ENCODE data around the gene LCTL. TPM values are rescaled to one million over a fixed set of nuclear protein-coding genes. Genes with fewer than 3 reads are reported as not detected.
"Not testable (repeated sequence)": the region's sequence is repeated elsewhere in the genome, so short reads cannot be mapped to it uniquely, and the experiment has no call there.

LCTL gene
- total RNA-seq, 1 experiment from 2014 or later: 0.10 TPM

- no peak for DNase-seq (ENCODE audit: low spot score)
Measured at GRCh38 chr15:66564136-66565041, 1.4 kb downstream of the LCTL start.

GRCh38 chr15:66563566-66564110 lies 2.2 kb downstream of the LCTL start:
- no peak for DNase-seq (ENCODE audit: low spot score)

- DNase-seq (ENCODE audit: low spot score): no peak
Measured at GRCh38 chr15:66563126-66563525, 2.7 kb downstream of the LCTL start.

GRCh38 chr15:66560856-66561525 lies 4.8 kb downstream of the LCTL start:
- no peak for DNase-seq (ENCODE audit: low spot score)

- no peak for DNase-seq (ENCODE audit: low spot score)
Measured at GRCh38 chr15:66558271-66558670, 7.5 kb downstream of the LCTL start.

- no peak for DNase-seq (ENCODE audit: low spot score)
Measured at GRCh38 chr15:66555685-66556084, 10.1 kb downstream of the LCTL start.

- DNase-seq (ENCODE audit: low spot score): no peak
Measured at GRCh38 chr15:66545255-66545654, 20.5 kb downstream of the LCTL start.

- no peak for DNase-seq (ENCODE audit: low spot score)
Measured at GRCh38 chr15:66542896-66543295, 22.9 kb downstream of the LCTL start.

GRCh38 chr15:66535056-66535455 lies 30.7 kb downstream of the LCTL start:
- DNase-seq (ENCODE audit: low spot score): no peak

GRCh38 chr15:66524838-66525237 lies 41.0 kb downstream of the LCTL start:
- DNase-seq (ENCODE audit: low spot score): no peak

GRCh38 chr15:66523926-66524325 lies 41.9 kb downstream of the LCTL start:
- no peak for DNase-seq (ENCODE audit: low spot score)

GRCh38 chr15:66515901-66516322 lies 49.9 kb downstream of the LCTL start:
- DNase-seq (ENCODE audit: low spot score): no peak

GRCh38 chr15:66514586-66514985 lies 51.2 kb downstream of the LCTL start:
- DNase-seq (ENCODE audit: low spot score): no peak

GRCh38 chr15:66508293-66508883 lies 57.4 kb downstream of the LCTL start:
- DNase-seq (ENCODE audit: low spot score): no peak

GRCh38 chr15:66505818-66506217 lies 60.0 kb downstream of the LCTL start:
- no peak for DNase-seq (ENCODE audit: low spot score)

GRCh38 chr15:66505430-66505811 lies 60.4 kb downstream of the LCTL start:
- peak; percentile 16 for DNase-seq (ENCODE audit: low spot score)

- DNase-seq (ENCODE audit: low spot score): peak; percentile 84
Measured at GRCh38 chr15:66504563-66505429, 61.0 kb downstream of the LCTL start, which contains the start of the genes RPL4 and ZWILCH. TSS of gene RPL4 (minus strand) at chr15:66504855. CDS start at chr15:66504790, 65 bp downstream. TSS of gene ZWILCH (plus strand) at chr15:66505326. CDS start at chr15:66505339, 13 bp downstream.

- no peak for DNase-seq (ENCODE audit: low spot score)
Measured at GRCh38 chr15:66503780-66504562, 61.8 kb downstream of the LCTL start.

GRCh38 chr15:66503041-66503648 lies 62.7 kb downstream of the LCTL start:
- not testable (repeated sequence) for DNase-seq (ENCODE audit: low spot score)

- no peak for DNase-seq (ENCODE audit: low spot score)
Measured at GRCh38 chr15:66502491-66502890, 63.3 kb downstream of the LCTL start.
